Urinary bladder (tissue), 4 donors: Measurements from ENCODE around the gene MR1. TPM values are rescaled to one million over a fixed set of nuclear protein-coding genes. Genes with fewer than 3 reads are reported as not detected.
"Not testable (repeated sequence)": the region's sequence is repeated elsewhere in the genome, so short reads cannot be mapped to it uniquely, and the experiment has no call there.

Source experiments
- DNase-seq: peaks from one replicate; pipeline ENCODE4 v3.0.0-alpha.2; 2015; ENCODE audit errors: extremely low spot score
- H3K27ac ChIP-seq: one replicate; pipeline ENCODE4 v1.5.1; 2013; ENCODE audit warnings: low read depth, mild to moderate bottlenecking, moderate library complexity
- H3K36me3 ChIP-seq: one replicate; pipeline ENCODE4 v1.6.1; 2013; ENCODE audit warnings: mild to moderate bottlenecking, moderate library complexity; ENCODE audit not compliant: insufficient read depth
- H3K4me1 ChIP-seq: one replicate; pipeline ENCODE4 v1.6.1; 2013; ENCODE audit warnings: mild to moderate bottlenecking, moderate library complexity; ENCODE audit not compliant: insufficient read depth
- H3K4me3 ChIP-seq: one replicate; pipeline ENCODE4 v1.5.1; 2013; ENCODE audit warnings: low read depth, low read length
- WGBS: extraction: QIAGEN DNeasy Blood & Tissue Kit; methylation state at CpG from one replicate; pipeline ENCODE4 v1.1.7; 2013; 5-methylcytosine and 5-hydroxymethylcytosine counted together
- polyA plus RNA-seq: library from polyadenylated mRNA; stranded (reverse); fragments of 200-250 nt; gene quantifications from one replicate; pipeline ENCODE4 v1.2.3, GENCODE V29; 2013
- total RNA-seq: library from RNA; depleted of rRNA; stranded (reverse); fragments of >200 nt; gene quantifications from one replicate; pipeline ENCODE4 v1.2.3, GENCODE V29; 2014
- donor health status: healthy with polysubstance abuse.
- donor health status: healthy.

Gene MR1
- total and polyA plus RNA-seq, 2 donors, result 16.2 to 24.1 TPM

GRCh38 chr1:181016563-181016962, 17.2 kb upstream of the MR1 start:
- no peak overlapping the region for H3K4me3 ChIP-seq
- 95% methylated on average over 8 of the region's 8 CpGs for WGBS
- H3K4me1 ChIP-seq, result no peaks in the 10 kb centered on the region

GRCh38 chr1:181018901-181019681, 14.7 kb upstream of the MR1 start:
- 49% methylated on average over 1 of the region's 1 CpG for WGBS
- Histone ChIP-seq H3K27ac (no peak overlapping the region), H3K4me3 (no peak overlapping the region), H3K36me3 (no peaks in the 10 kb centered on the region), H3K4me1 (no peaks in the 10 kb centered on the region)
- no peak for DNase-seq

More at GRCh38 chr1:181016563-181016962, 17.2 kb upstream of the MR1 start:
- no peak overlapping the region for H3K27ac ChIP-seq
- no peak for DNase-seq
- no peaks in the 10 kb centered on the region for H3K36me3 ChIP-seq

- H3K27ac ChIP-seq, result no peak overlapping the region
- H3K4me3 ChIP-seq, result peak overlapping the region; percentile 80
Observed at GRCh38 chr1:181021159-181021558, 12.6 kb upstream of the MR1 start.

DNA sequence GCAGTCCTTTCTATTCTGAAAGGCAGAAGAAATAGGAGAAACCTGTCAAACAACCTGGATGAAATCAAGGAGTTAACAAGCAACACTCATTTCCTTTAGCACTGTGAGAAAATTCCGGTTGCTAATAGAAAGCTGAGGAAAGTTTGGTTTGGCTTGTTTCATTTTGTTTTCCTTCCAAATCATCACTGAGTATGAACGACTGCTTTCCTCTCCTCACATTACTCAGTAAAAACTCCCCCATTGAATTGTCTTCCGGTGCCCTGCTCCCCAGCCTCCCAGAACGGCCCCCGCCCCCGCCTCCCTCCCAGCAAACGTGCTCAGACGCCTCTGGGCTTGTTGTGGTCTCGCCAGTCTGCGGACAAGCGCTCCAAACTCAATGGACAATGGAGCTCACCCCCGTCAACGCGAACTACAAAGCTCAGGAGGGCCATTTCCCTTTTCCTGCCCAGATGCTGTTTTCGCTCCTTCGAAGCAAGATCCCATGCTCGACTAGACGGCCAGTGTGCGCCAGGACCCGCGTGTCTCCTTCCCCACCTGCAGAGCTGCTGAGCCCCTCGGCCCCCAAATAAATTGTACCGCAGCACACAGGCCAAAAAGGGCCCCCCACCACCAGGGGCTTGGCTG, 11.9 kb upstream of the MR1 start:
- peak overlapping the region; percentile 80 for H3K4me3 ChIP-seq
- under 1% methylated on average over 23 of the region's 23 CpGs for WGBS
- DNase-seq, result peak; percentile 48
- H3K4me1 ChIP-seq, result no peaks in the 10 kb centered on the region
- no peaks in the 10 kb centered on the region for H3K36me3 ChIP-seq
- H3K27ac ChIP-seq, result peak overlapping the region; percentile 57

More at GRCh38 chr1:181021159-181021558, 12.6 kb upstream of the MR1 start:
- WGBS, result 43% methylated on average over 3 of the region's 3 CpGs
- Histone ChIP-seq H3K36me3 (no peaks in the 10 kb centered on the region), H3K4me1 (no peaks in the 10 kb centered on the region)
- DNase-seq, result no peak

DNA sequence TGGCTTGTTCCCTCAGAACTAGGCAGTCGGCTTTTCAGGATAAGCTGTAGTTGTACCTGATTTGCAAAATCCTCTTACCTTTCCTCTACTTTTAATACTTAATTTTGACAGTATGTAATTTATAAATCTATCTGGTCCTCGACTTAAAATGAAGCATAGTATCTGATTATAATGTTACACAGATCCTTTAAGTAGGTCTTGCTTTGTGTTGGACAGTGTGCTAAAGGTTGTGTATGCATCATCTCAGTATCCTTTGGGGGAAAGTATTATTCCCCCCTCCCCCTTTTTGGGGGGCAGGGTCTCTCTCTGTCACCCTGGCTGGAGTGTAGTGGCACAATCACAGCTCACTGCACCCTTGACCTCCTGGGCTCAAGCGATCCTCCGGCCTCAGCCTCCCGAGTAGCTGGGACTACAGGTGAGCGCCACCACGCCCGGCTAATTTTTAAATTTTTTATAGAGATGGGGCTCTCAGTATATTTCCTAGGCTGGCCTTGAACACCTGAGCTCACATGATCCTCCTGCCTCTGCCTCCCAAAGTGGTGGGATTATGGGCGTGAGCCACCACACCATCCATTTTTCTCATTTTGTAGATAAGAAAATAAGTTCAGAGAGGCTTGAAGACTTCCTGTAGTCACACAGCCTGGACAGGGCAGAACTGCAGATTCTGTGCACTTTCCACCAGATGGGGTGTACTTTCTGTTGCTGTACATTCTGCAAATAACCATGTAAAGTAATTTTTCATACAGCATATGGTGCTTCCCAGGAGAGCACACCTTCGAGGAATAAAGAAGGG, 10.3 kb upstream of the MR1 start:
- Histone ChIP-seq H3K4me1 (no peaks in the 10 kb centered on the region), H3K4me3 (no peak overlapping the region), H3K27ac (no peak overlapping the region), H3K36me3 (no peaks in the 10 kb centered on the region)
- DNase-seq, result no peak
- 73% methylated on average over 10 of the region's 10 CpGs for WGBS

DNA sequence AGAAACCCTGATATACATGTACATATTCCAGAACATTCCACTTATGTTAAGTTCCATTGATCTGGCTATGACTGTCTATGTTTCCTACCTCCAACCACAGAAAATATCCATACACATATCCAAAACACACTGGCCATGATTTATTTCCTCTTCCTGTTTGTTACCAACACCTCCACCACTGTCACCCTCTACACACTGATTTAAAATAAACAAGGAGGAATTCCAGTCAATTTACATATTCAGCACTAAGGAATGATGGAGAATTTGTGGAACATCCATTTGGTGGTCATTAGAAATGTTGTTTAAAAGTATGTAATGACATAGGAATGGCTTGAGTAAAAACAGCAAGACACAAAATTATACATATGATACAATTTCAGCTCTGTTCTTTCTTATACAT, 5.6 kb upstream of the MR1 start:
- no peak for DNase-seq
- Histone ChIP-seq H3K4me3 (no peak overlapping the region), H3K36me3 (no peaks in the 10 kb centered on the region), H3K27ac (no peak overlapping the region), H3K4me1 (no peaks in the 10 kb centered on the region)

DNA sequence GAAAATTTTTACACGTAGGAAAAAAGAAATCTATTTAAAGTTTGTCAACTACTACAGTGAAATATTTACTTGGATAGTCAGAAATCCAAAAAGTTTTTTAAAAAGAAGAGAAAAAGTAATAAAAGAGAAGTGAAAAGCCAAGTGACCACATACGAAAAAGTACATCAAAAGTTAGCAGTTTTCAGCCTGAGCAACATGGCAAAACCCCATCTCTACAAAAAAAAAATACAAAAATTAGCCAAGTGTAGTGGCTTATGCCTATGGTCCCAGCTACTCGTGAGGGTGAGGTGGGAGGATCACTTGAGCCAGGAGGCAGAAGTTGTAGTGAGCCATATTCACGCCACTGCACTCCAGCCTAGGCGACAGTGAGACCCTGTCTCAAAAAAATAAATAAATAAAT, 5.2 kb upstream of the MR1 start:
- no peaks in the 10 kb centered on the region for H3K4me1 ChIP-seq
- no peak overlapping the region for H3K4me3 ChIP-seq
- H3K27ac ChIP-seq, result no peak overlapping the region
- DNase-seq, result no peak
- WGBS, result 76% methylated on average over 5 of the region's 5 CpGs
- H3K36me3 ChIP-seq, result no peaks in the 10 kb centered on the region

DNA sequence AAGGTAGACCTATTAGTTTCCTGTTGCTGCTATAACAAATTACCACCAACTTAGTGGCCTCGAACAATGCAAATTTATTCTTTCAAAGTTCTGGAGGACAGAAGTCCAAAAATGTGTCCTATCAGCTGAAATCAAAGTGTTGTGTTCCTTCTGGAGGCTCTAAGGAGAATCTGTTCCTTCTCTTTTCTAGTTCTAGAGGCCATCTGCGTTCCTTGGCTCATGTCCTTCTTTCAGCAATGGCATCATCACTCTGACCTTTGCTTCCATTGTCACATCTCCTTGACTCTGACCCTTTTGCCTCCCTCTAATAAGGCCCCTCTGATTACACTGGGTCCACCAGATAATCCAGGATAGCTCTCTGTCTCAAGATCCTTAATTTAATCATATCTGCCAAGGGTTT, 1.2 kb upstream of the MR1 start:
- whole genome bisulfite sequencing, result 87% methylated on average over 2 of the region's 2 CpGs
- Histone ChIP-seq H3K36me3 (no peaks in the 10 kb centered on the region), H3K4me1 (no peaks in the 10 kb centered on the region), H3K27ac (peak overlapping the region; percentile 96), H3K4me3 (no peak overlapping the region)
- no peak for DNase-seq

DNA sequence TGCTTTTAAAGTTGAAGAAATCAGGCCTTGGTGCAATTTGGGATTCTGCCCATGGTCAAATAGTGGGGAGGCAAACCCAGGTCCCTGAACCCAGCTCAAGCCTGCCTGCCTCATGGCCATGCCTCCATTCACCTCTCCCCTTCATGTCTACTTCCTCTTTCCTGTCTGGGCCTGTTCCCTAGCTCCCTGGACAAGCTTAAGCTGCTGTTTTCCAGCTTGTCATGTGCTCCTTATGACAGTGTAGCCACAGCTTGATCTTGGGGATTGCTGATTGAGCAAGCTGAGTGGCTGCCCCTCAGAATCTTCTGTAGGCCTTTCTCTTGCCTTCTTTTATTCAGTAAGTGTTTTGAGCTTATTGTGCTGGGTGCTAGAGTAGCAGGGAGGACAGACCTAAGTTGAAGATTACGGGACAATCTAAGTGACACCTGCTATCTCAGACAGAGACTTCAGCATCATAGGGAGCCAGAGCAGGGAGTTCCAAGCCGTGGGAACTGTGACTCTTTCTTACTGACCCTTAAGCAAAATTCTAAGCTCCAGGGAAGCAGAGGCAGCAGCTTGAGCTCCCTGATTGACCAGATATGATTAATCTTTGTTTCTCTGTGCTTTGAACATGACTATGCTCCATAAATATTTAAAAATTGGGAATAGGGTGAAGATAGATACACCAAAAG, 520 bp upstream of the MR1 start:
- Histone ChIP-seq H3K36me3 (no peaks in the 10 kb centered on the region), H3K4me3 (peak overlapping the region; percentile 22), H3K27ac (peak overlapping the region; percentile 96), H3K4me1 (no peaks in the 10 kb centered on the region)
- 34% methylated on average over 2 of the region's 2 CpGs for WGBS
- peak; percentile 59 for DNase-seq

- H3K4me1 ChIP-seq, H3K36me3 ChIP-seq, H3K4me3 ChIP-seq, H3K27ac ChIP-seq, DNase-seq: not testable (repeated sequence)
- 99% methylated on average over 4 of the region's 4 CpGs for WGBS
Observed at GRCh38 chr1:181035210-181035609, 1.4 kb downstream of the MR1 start.

- H3K27ac ChIP-seq, result no peak overlapping the region
Observed at GRCh38 chr1:181036107-181036836, 2.5 kb downstream of the MR1 start.

DNA sequence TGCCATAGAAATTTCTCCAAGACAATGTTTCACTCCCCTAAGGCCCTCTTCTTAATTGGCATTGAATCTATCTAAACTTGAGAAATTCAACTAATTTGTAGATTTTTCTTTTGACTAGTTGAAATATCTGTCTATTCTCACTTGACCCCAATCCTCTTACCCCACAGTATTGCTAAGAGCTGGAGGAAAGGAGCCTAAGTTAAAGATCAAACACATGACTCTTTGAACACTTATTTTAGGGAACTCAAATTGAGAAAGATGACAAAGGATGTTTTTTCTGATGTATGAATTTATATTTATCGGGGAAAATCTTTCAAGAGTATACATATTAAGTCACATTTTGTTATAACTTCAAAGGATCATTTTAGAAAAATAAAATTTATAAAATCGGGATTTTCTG, 3.6 kb downstream of the MR1 start:
- 93% methylated on average over 2 of the region's 2 CpGs for WGBS
- no peak overlapping the region for H3K4me3 ChIP-seq
- H3K36me3 ChIP-seq, result no peaks in the 10 kb centered on the region
- no peaks in the 10 kb centered on the region for H3K4me1 ChIP-seq
- H3K27ac ChIP-seq, result no peak overlapping the region
- no peak for DNase-seq

More at GRCh38 chr1:181036107-181036836, 2.5 kb downstream of the MR1 start:
- DNase-seq, result no peak
- WGBS, result 84% methylated on average over 4 of the region's 4 CpGs
- no peaks in the 10 kb centered on the region for H3K4me1 ChIP-seq
- no peaks in the 10 kb centered on the region for H3K36me3 ChIP-seq
- no peak overlapping the region for H3K4me3 ChIP-seq

- no peak for DNase-seq
- no peak overlapping the region for H3K4me3 ChIP-seq
- no peaks in the 10 kb centered on the region for H3K4me1 ChIP-seq
- no peak overlapping the region for H3K27ac ChIP-seq
- H3K36me3 ChIP-seq, result no peaks in the 10 kb centered on the region
- WGBS, result 82% methylated on average over 5 of the region's 5 CpGs
Observed at GRCh38 chr1:181038399-181038873, 4.7 kb downstream of the MR1 start.
